Fibroblast of skin of right biceps (primary cell): ENCODE results near the gene OR51V1.
A peak's percentile ranks its signal among the peaks of the same experiment; 100 is the strongest.
"Not testable (repeated sequence)": the region's sequence is repeated elsewhere in the genome, so short reads cannot be mapped to it uniquely, and the experiment has no call there.

ENCODE experiments used
- DNase-seq: peaks from one replicate; pipeline ENCODE4 v3.0.0-alpha.2; 2013

The OR51V1 gene, protein sequence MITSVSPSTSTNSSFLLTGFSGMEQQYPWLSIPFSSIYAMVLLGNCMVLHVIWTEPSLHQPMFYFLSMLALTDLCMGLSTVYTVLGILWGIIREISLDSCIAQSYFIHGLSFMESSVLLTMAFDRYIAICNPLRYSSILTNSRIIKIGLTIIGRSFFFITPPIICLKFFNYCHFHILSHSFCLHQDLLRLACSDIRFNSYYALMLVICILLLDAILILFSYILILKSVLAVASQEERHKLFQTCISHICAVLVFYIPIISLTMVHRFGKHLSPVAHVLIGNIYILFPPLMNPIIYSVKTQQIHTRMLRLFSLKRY

DNA sequence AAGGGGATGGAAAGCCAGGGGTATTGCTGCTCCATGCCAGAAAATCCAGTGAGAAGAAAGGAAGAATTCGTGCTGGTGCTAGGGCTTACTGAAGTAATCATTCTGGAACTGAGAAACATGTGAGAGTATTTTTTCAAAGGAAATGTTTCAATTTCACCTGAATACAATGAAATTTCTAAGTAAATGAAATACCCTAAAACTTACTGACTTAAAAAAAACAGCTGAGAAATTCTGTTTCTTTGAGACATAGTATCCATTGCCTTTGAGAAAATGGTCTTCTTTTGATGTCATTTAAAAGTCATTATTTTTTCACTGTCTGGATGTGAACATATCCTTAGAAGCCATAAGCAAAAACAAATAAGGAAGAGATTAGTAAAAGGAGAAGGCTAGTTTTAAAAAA lies at the start of gene OR51V1:
OR51V1 (minus strand) TSS at position 101 of the 400 bp plus-strand sequence; CDS start at position 101, 0 bp downstream.
- no peak for DNase-seq

DNA sequence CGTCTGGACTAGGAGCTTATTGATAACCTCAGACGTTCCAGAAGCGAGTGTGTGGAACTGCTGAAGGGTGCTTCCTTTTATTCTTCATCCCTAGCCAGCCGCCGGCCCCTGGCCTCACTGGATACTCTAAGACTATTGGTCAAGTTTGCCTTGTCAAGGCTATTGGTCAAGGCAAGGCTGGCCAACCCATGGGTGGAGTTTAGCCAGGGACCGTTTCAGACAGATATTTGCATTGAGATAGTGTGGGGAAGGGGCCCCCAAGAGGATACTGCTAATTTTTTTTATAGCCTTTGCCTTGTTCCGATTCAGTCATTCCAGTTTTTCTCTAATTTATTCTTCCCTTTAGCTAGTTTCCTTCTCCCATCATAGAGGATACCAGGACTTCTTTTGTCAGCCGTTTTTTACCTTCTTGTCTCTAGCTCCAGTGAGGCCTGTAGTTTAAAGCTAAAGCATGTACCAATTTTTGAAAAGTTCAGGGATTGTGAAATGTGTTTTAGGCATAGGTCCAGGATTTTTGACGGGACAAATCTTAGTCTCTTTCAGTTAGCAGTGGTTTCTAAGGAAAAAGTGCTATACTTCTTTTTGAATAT lies 49.4 kb upstream of the OR51V1 start, which contains the start of gene HBG1:
HBG1 (minus strand) TSS at position 51 of the 590 bp plus-strand sequence. CDS start 53 bp downstream, outside the sequence.
- not testable (repeated sequence) for DNase-seq

DNA sequence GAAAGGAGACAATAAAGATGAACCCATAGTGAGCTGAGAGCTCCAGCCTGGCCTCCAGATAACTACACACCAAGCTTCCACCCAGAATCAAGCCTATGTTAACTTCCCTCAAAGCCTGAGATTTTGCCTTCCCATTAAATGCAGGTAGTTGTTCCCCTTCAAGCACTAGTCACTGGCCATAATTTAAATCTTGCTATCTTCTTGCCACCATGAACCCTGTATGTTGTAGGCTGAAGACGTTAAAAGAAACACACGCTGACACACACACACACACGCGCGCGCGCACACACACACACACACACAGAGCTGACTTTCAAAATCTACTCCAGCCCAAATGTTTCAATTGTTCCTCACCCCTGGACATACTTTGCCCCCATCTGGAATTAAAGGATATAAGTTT lies 48.0 kb upstream of the OR51V1 start:
- DNase-seq: not testable (repeated sequence)

DNA sequence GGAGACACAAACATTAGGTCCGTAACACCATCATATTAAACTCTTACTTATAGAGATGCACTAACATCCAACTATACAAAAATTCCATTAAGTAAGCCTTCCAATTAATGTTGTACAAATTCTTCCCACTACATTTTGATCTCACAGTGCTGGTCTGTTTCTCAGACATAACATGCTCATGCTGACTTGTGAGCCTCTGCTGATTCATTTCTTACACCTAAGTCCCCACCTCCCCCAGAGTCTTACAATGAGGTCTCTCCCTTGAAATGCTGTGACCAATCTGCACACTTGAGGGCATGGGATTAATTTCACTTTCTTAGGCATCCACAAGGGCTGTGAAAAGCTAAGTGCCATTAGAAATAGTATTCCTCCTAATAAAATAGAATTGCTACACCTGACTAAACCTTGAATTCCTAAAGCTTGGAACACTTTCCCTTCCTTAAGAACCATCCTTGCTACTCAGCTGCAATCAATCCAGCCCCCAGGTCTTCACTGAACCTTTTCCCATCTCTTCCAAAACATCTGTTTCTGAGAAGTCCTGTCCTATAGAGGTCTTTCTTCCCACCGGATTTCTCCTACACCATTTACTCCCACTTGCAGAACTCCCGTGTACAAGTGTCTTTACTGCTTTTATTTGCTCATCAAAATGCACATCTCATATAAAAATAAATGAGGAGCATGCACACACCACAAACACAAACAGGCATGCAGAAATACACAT lies 47.1 kb upstream of the OR51V1 start:
- peak; percentile 3 for DNase-seq

DNA sequence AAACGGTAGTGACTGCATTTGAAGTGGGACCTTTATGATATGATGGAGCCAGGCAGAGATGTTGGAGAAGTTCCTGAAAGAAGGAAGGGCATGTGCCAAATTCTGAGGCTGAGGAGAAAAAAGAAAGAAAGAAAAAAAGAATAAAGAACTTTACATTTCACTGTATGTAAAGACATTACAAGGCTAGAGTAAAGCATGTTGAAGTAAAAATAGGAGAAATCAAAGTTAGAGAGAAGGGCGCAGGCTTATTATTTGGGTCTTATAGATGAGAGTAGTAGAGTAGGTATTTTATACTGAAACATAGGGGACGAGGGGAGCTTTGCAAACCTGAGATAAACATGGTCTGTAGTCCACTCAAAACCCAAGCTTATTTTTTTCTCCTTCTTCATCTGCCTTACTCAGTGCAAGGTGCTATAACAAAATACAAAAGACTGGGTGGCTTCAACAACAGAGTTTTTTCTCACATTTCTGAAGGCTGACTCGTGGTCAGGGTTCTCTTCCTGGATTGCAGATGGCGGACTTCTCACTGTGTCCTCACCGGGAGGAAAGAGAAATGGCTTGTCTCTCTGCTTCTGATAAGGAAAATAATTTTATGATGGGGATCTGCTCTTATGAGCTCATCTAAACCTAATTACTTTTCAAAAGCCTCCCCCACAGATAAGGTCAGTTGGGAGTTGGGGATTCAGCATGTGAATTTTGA lies 46.4 kb upstream of the OR51V1 start:
- no peak for DNase-seq

DNA sequence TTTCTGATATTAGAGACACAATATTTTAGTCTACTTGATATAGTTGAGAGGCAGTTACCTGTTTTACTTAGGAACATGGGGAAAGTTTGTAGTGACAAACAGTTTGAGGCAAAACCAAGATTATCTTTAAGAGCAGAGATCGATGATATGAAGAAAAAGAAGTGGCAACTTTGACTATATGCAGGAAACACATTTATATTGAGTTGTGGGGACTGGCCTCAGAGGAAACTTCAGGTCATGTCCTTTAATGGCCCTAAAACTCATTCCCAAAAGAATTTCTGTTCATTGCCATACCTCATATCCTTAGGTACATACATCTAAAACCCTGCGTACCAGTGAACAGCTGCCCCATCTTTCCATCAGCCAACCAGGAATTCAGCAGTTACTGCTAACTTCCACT lies 44.7 kb upstream of the OR51V1 start:
- DNase-seq: no peak

DNA sequence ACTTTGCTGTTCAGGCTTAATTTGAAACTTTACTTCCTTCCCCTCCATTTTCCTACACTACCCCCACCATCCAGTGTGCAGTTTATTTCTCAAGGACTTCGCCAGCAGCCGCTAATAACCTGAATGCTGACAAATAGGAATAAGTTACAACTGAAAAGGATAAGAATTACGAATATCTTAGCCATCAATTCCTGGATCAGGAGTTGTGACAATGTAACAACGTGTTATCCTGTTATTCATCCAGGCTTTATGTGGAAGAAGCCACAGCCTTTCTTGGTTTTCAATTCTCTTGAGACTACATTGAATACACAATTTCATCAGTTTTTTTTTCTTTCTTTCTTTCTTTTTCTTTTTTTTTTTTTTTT lies 43.3 kb upstream of the OR51V1 start:
- DNase-seq: no peak

DNA sequence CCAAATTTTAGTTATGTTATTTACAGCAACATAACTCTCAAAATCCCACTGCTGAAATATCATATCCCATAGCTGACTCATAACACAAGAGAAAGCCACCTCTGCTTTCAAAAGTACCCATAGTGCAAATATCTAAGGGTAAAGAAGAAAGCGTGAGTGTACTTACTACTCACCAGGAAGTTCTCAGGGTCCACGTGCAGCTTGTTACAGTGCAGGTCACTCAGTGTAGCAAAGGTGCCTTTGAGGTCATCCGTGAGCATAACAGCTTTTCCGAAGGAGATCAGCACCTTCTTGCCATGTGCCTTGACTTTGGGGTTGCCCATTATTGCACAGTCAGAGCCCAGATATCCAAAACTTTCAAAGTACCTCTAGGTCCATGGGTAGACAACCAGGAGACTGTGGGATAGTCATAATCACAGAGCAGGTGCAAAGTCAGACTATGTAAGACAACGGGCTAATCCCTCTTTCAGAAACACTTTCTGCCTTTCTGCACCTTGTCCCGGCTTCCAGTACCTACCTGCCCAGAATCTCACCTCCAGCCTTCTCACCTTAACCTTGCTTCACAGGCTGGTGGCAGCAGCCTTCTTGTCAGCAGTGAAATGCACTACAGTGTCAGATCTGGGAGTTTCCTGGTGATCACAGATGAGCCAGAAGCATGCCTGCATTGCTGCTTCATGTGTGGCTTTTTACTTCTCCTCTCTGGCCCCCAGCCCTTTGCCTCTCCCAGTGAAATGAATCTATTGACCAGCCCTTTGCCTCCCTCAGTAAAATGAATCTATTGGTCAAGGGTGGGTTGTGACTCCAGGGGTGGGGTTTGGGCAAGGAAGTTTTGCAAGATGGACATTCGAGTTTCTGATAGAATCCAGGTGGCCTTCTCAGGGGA lies 42.7 kb upstream of the OR51V1 start:
- DNase-seq: peak; percentile 3

DNA sequence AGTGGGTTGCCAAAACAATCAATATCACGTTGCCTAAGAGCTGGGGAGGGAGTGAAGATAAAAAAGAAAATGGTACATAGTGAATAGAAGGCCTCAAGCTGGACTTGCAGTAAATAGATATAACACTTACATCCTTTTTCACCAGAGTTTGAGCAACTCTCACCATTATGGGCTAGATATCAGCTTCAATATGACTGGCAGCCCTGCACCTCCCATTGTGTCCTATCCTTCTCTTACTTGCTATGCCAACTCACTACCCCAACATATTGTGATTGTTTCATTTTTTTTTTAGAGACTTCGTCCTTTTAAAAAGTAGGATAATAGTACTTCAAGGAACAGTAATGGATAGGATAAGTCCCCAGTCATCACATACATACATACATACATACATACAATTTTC lies 41.7 kb upstream of the OR51V1 start:
- no peak for DNase-seq

DNA sequence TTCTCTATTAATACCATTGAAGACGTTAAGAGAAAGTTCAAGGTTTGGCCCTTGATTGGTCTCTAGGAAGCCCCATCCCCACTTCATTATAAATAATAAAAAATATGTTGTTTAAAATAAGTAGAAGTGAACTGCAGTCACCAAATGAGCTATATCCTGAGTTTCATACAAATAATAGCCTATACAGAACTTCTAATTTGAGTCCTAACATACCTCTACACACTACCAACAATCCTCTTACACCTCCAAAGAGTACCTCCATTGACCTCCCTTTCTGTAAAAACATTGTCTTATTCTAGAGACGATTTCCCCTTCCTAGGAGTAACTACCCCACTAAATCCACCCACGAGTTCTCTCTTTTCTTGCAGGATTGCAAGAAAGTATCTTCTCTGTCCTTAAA lies 41.0 kb upstream of the OR51V1 start:
- no peak for DNase-seq

DNA sequence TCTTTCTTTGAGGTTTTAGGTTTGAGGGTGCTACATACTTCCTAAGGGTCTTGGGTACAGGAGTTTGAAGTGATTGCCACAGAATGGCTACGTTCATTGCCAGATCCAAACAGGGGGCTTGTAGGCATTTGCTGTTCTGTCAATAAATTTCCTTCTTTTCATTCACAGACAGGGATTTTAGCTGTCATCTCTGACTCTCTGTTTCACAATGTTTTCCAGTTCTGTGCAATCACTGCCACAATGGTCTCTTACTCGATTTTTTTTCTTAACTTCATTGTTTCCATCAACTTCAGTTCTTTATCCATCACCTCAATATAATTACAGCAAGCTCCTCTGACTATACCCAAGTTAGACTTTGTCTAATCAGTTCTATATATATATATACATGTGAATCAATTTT lies 40.0 kb upstream of the OR51V1 start:
- DNase-seq: no peak

DNA sequence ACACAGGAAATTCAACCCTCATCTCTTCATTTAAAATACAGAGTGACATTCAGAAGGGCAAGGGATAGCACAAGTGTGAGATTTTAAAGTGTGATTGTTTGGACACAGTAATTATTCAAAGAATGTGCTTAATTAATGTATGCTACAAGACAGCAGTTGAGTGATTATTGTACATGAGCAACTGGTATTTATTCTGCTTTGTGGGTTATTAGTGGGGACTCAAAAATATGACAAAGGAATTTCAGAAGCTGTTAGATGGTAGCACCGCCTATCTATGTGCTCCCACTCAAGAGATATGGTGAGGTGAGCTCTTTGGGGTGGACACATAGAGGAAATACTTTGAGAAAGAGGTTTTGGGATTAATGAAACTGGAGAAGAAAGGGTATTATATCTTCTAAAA lies 39.6 kb upstream of the OR51V1 start:
- DNase-seq: no peak

DNA sequence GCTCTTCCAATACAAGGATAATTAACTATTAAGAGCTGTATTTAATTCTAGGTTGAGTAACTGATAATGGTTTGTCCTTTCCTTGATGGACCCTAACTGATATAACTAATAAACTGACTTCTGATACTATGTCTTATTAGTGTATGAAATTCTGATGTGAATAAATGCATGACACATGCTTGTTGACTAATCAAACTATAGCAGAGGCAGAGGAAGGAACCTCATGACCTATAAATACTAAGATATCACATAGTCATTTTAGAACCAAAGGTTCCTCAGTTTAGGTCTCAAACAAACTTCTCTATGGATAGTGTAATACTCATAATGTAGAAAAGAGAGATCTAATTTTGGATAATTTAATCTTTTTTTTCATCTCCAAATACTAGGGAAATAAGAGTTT lies 38.6 kb upstream of the OR51V1 start:
- no peak for DNase-seq

DNA sequence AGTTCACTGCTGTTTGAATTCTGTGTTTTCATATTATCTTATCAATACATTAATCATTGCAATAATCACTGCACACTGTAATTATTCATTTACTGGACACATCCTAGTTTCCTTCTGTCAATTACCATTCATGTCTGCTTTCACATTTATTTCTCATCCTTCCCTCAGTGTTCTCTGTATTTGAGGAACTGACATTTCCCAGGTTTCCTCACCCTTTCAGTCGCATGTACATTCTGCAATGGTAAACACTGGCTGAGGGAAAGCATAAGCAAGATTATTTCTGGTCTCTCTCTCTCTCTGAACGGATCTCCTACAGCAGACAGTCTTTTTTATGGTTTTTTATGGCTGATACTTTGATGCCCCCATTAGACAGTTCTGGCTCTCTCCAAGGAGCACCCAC lies 38.0 kb upstream of the OR51V1 start:
- no peak for DNase-seq

DNA sequence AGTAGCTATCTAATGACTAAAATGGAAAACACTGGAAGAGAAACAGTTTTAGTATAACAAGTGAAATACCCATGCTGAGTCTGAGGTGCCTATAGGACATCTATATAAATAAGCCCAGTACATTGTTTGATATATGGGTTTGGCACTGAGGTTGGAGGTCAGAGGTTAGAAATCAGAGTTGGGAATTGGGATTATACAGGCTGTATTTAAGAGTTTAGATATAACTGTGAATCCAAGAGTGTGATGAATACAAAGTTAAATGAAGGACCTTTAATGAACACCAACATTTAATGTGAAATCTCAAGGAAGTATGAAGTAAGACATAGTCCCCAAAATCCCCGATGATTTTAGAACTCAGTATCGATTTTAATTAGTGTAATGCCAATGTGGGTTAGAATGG lies 36.9 kb upstream of the OR51V1 start:
- DNase-seq: no peak

DNA sequence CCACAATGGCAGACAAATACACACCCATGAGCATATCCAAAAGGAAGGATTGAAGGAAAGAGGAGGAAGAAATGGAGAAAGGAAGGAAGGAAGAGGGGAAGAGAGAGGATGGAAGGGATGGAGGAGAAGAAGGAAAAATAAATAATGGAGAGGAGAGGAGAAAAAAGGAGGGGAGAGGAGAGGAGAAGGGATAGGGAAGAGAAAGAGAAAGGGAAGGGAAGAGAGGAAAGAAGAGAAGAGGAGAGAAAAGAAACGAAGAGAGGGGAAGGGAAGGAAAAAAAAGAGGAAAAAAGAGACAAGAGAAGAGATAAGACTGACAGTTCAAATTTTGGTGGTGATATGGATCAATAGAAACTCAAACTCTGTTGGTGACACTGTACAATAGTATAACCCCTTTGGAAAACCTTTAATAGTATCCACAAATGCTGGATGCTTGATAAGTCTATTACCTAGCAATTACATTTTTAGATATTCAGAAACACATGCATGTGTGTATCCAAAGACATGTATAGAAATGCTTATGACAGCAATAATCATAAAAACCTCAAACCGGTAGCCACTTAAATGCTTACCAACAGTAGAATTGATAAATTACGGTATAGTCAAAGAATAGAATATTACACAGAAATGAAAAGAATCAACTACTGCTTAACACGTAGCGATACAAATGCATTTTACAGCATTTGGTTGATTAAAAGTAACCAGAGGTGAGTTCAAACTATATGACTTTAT lies 35.0 kb upstream of the OR51V1 start:
- no peak for DNase-seq

DNA sequence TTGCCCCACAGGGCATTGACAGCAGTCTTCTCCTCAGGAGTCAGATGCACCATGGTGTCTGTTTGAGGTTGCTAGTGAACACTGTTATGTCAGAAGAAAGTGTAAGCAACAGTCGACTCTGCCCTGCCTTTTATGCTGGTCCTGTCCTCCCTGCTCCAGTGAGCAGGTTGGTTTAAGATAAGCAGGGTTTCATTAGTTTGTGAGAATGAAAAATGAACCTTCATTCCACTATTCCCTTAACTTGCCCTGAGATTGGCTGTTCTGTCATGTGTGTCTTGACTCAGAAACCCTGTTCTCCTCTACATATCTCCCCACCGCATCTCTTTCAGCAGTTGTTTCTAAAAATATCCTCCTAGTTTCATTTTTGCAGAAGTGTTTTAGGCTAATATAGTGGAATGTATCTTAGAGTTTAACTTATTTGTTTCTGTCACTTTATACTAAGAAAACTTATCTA lies 33.9 kb upstream of the OR51V1 start, which contains the start of gene HBD:
HBD (minus strand) TSS at position 103 of the 454 bp plus-strand sequence; CDS start at position 53, 50 bp downstream.
- DNase-seq: peak; percentile 10

DNA sequence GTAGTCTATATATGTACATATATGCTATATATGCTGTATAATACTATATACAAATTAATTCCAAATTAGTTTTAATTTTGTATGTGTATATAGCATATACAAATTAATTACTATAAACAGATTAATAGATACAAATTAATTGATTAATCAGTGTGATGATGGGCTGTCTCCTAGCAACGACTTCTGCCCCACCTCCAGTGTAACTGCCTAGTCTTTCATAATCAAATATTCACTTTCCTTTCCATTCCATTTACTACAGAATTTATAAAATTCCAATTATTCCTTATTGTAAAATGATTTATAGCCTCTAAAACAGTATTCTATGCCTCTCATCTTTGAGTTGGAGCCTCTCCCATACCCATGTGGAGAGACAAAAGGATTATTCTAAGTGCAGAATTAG lies 32.8 kb upstream of the OR51V1 start:
- DNase-seq: no peak

DNA sequence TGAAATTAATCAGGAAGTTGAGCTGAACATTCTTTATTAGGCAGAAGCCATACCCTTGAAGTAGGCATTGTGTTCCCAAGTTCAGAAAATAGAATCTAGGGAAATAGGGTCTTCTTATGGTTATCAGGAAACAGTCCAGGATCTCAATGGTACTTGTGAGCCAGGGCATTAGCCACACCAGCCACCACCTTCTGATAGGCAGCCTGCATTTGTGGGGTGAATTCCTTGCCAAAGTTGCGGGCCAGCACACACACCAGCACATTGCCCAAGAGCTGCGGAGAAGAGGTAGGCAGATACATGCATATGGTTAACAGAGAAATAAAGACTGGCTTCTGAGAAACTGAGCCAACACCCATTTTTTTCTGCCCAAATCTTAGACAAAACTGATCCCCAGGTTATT lies 32.3 kb upstream of the OR51V1 start:
- no peak for DNase-seq

DNA sequence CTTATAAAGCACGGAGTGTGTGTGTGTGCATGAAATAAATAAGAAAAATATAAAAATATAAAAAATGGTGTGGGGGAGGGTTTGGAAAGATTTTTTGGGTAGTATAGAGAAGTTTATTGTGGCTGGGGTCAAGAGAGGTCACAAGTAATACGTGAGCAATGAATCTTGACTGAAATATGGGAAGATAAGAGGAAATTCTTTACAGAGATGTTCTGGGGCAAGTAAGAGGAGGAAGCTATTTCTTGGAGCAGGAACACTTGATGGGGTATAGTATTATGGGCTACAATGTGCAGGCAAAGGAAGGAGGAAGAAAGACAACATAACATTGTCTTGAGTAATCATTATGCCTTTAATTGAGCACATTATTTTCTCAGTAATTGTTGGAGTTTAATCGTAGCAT lies 31.7 kb upstream of the OR51V1 start:
- no peak for DNase-seq

DNA sequence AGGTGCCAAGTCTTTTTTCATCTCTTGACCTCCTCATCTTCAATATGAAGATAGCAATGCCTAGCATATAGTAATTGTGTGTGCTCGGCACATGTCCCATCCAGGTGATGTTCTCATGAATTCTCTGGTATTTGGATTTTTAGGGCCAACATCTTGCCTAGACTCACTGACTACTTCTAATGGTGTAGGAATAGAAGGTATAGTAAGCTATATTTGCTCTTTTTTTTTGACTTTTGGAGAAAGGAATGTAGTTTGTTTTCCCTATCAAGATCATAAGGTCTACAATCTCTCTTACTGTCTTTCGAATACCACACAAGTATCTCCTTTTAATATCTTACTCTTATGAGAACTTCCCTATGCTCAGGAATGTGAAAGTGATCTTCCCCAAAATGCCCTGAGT lies 30.6 kb upstream of the OR51V1 start:
- DNase-seq: no peak

DNA sequence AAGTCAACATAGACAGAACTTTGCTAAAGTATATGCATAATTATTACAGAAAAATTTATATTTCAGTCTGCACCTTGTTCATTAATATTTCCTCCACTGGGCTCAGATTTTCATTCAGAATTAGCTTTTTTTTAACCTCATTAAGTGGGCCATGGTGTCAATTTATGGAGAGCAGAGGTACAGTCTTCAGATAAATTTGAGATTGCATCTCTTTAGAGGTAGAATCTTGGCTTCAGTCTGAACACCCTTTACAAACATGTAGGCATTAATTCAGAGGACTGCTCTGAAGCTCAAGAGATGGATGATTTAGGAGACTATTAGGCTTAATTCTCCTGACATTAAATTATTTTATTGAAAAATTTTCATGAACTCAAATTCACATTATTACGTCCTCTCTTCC lies 29.8 kb upstream of the OR51V1 start:
- DNase-seq: no peak
